NK-92 (cell line): ENCODE data around the gene ATRIP.

Experiments
- DNase-seq: peaks from one replicate; lab custom pipeline; 2025; ENCODE audit not compliant: unreplicated experiment; lab: John Stamatoyannopoulos, UW

ATRIP gene

GRCh38 chr3:48423241-48423882 lies 23.2 kb upstream of the ATRIP start:
- no peak for DNase-seq

GRCh38 chr3:48423883-48424695 lies 22.4 kb upstream of the ATRIP start:
- DNase-seq: no peak

- DNase-seq: no peak
Measured at GRCh38 chr3:48425281-48425812, 21.2 kb upstream of the ATRIP start.

DNA sequence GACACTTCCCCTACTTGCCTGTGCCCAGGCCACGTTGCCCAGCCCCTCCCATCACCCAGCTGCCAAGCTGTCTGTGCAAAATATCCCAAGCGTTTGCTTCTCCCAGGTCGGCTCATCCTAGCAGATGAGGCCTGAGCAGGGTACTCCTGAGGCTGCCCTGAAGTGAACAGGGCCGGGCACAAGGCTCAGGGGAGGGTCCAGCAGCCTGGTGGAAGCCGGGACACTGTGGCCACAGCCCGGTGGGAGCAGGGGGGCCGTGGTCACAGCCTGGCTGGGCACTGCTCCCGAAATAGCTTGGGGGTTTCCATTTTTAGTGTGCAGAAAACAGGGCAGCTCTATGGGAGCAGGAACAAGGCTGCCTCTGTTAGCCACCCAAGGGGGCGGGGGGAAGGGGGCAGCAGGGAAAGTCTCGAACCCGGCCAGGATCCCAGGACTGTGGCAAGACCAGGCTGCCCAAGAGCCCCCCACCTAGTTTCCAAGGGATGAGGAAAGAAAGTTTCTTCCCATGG lies 20.1 kb upstream of the ATRIP start:
- DNase-seq: no peak

GRCh38 chr3:48426944-48427629 lies 19.4 kb upstream of the ATRIP start:
- DNase-seq: no peak

GRCh38 chr3:48427630-48427962 lies 18.9 kb upstream of the ATRIP start:
- no peak for DNase-seq

DNA sequence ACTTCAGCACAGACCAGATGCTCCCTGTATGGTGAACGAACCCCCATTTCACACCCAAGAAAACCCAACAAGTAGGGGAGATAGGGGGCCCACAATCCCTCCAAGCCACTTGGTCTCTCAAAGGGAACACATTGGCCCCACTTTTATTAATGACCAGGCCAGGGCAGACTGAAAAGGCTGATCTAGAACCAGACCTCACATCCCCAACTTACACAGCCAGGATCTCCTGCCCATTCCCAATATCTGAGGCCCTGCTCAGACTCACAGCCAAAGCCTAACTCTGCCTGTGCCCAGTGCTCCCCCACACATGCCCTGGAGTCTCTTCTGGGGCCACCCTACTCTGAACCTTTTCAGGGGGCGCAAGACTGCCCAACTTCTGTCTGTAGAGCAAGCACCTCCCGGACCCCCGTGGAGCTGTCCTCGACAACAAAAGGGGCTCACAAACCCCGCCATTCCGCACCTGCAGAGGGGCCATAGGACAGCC lies 18.4 kb upstream of the ATRIP start:
- DNase-seq: no peak

DNA sequence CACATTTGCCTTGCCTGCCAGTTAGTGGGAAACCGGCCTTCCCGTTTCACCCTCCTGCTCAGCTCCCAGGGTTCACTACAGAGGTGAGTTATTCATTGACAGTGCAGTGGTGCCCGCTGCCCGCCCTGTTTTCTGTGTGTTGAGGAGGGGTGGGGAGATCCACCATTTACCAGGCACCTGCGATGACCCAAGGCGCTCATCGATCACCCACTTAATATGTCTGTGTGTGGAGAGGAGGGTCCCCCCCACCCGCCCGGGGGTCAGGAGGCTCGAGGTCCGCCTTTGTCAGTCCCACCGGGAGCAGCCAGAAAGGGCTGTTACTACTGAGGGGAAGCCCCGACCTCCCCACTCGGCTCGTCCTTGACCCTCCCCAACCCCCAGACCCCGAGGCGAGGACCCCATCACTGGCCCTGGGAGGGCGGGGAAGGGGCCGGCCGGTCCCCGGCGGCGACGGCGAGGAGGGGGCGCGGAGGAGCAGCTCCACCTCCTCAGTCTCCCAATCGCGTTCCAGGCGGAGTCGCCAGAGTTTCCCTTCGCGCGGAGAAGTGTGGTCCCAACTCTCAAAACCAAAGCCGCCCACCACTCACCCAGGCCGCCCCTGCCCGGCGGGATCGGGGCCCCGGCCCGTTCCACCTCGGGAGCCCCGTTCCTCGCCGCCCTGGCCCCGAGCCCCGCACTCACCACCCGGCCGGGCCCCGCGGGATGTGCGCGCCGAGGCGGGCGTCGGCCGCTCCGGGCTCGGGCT lies 17.8 kb upstream of the ATRIP start:
- DNase-seq: no peak

DNA sequence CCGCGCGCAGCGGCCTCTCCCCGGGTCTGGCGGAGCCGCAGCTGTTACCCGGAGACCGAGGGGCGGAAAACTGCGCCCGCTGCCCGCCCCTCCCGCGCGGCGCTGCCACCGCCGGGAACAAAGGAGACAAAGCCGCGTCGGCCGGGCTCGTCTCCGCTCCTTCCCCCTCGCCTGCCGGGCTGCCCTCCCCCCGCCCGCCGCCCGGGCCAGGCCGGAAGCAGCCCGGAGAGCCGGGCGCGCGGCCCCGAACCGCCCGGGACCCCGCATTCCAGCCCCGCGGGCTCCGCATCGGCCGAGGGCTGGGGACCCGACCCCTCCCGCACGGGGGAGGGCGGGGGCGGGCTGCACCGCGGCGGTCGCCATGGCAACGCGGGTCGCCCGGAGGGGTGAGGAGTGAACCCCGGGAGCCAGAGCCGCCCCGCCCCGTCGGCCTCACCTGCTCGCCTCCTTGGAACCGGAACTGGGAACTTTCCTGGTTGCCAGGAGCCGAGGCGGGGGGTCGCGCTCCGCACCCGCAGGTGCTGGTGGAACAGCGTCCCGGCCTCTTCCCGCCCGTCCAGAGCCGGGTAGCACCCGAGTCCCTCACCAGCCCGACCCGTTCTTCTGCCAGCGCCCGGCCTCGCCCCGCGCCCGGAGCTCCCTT lies 17.1 kb upstream of the ATRIP start:
- DNase-seq: no peak

GRCh38 chr3:48429960-48430707 lies 16.4 kb upstream of the ATRIP start, which contains the start of gene PLXNB1:
Gene PLXNB1, minus strand, starts transcription at chr3:48430086. Its CDS starts 5,475 bp downstream, at chr3:48424611.
- no peak for DNase-seq

DNA sequence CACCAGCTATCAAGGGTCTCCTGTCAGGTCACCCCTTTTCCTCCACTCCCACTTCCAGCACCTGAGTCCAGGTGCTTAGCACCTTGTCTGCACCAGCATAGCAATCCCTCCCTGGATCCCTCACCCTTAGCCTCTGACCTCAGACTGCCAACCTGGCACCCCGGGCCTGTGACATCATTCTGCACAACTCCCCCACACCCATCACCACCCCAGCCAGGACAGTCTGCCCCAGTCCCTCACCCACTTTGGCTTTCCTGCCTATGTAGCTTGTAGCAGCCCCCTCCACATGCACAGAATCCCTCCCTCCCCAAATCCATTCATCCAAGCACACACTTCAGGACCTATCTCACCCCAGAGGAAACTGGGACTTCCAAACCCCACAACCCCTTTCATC lies 15.8 kb upstream of the ATRIP start:
- DNase-seq: no peak

DNA sequence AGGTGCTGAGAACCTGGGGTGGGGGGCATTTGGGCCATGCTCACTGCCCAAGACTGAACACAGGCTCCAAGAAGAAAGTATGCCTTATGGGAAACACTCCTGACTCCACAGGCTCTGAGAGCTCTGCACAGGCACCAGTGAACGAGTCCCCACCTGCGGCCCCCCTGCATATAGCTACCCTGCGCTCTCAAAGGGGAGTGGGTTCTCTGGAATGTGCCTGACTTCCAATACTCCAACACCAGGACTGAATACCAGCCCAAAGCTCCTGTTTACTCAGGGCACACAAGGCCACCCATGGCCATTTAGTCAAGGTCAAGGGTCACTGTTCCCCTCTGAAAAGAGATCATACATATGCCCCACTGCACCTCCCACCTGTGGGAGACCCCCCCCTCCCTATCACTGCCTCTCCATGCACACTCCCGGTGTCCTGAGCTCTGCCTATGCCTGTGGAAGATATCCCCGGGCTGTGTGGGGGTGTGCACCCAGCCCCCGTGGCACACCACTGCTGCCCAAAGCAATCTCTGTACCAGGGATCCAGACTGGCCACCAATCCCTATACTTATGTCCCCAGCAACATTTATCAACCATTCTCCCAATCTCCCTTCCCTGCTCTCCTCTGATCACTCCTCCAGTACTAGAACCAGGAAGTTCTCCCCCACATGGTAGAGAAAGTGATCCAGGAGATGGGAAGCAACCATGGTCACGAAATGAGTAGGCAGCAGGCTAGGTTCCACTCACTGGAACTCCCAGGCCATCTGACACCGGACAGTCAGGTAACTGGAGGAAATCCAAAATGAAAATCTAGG lies 15.1 kb upstream of the ATRIP start:
- DNase-seq: no peak

- DNase-seq: no peak
Measured at GRCh38 chr3:48432411-48433371, 13.8 kb upstream of the ATRIP start.

DNA sequence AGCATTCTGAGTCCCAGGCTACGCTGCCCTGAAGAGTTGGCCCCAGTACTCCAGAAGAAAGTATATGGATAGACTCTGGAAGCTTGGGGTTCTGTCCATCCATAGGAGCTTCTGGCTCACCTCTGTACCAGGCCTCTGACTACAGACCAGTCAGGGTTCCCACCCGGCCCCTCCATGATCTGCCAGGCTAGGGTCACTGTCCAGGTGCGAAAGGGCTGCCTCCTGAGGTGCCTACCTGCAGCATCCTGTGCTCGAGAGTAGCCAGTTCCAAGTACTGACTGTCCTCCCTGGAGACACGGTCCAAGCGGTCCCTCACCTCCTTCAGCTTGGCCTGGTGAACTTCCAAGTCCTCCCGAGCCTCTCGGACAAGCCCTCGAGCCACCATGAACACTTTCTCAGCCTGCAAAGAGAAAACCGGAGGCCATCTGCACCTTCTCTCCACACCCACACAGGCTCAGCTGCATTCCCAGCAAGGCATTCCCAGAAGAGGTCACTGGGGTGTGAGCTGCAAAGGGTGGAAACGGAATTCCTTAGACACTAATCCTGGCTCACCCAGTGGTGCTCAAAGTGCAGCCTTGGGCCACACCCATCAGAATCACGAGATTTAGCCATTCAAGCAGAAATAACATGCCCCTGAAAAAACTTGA lies 12.9 kb upstream of the ATRIP start:
- DNase-seq: no peak

DNA sequence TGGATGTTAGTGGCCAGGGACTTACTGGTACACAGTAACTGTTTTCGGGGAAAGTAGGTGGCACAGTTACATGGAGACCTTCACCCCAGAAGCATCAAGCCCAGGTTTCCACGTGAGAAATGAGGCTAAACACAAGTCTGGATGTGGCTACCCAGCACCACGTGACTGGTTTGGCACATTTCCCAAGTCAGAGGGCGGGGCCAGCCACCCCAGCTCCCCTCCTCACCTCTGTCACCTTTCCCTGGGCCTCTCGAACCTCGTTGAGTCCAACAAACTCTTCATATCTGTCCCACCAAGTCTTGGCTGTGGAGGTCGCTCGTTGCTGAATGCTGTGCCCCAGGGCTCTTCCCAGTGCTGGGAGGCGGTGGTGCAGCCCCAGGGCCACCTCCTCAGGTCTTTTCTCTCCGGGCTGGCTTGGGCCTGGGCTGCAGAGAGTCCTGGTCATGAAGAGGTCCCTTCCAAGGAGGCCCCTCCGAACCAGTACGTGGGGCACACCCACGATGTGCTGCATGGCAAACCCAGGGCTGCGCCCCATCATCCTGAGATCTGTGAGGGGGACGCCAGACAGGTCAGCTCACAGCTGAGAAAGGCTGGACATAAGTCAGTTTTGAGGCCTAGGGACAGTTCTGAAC lies 11.8 kb upstream of the ATRIP start:
- no peak for DNase-seq

DNA sequence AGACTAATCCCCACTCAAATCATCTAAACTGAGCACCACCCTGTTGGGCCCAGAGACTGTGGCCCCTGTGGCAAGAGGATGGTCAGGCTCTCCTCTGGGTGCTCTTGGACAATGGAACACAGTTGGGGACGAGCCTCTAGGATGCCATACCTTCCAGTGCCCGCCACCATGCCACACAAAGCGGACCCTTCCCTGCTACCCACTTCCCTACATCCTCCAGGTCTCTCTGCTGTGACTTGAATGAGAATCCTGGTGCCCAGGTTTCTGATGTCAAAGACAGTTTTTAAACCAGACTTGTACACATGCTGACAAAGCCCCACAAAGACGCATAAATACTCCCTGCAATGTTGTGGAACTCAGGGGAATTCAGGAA lies 11.3 kb upstream of the ATRIP start:
- DNase-seq: no peak
